HG03354 (cell line): ENCODE measurements around the gene ANKRD24.
"Not testable (repeated sequence)": the region's sequence is repeated elsewhere in the genome, so short reads cannot be mapped to it uniquely, and the experiment has no call there.

Experiments used
- ATAC-seq: cut with Tn5 transposase; IDR thresholded peaks from one replicate; pipeline ENCODE4 v1.9.1; 2021; ENCODE audit warnings: mild to moderate bottlenecking; ENCODE audit not compliant: unreplicated experiment, poor library complexity, severe bottlenecking

The ANKRD24 gene

GRCh38 chr19:4227771-4228170 is 45.3 kb downstream of the ANKRD24 start:
- no peak for ATAC-seq

- no peak for ATAC-seq
Observed at GRCh38 chr19:4228765-4229178, 46.3 kb downstream of the ANKRD24 start.

- ATAC-seq, result peak; percentile 78
Observed at GRCh38 chr19:4229179-4229931, 46.9 kb downstream of the ANKRD24 start, which contains the start of gene EBI3. EBI3 (plus strand) TSS chr19:4229523; CDS start chr19:4229551, 28 bp downstream.

GRCh38 chr19:4230237-4230636 is 47.7 kb downstream of the ANKRD24 start:
- ATAC-seq, result not testable (repeated sequence)

- not testable (repeated sequence) for ATAC-seq
Observed at GRCh38 chr19:4231521-4231920, 49.0 kb downstream of the ANKRD24 start.

GRCh38 chr19:4232139-4232538 is 49.6 kb downstream of the ANKRD24 start:
- not testable (repeated sequence) for ATAC-seq

- ATAC-seq, result no peak
Observed at GRCh38 chr19:4232614-4233281, 50.3 kb downstream of the ANKRD24 start.

GRCh38 chr19:4233282-4233853 is 50.9 kb downstream of the ANKRD24 start:
- no peak for ATAC-seq

GRCh38 chr19:4234142-4234861 is 51.8 kb downstream of the ANKRD24 start:
- no peak for ATAC-seq

GRCh38 chr19:4234862-4235201 is 52.3 kb downstream of the ANKRD24 start:
- ATAC-seq, result no peak

- not testable (repeated sequence) for ATAC-seq
Observed at GRCh38 chr19:4237510-4237909, 55.0 kb downstream of the ANKRD24 start.

GRCh38 chr19:4238831-4239230 is 56.3 kb downstream of the ANKRD24 start:
- ATAC-seq, result no peak

GRCh38 chr19:4241824-4242430 is 59.4 kb downstream of the ANKRD24 start:
- no peak for ATAC-seq

GRCh38 chr19:4245938-4246337 is 63.4 kb downstream of the ANKRD24 start:
- not testable (repeated sequence) for ATAC-seq

GRCh38 chr19:4246767-4247593 is 64.5 kb downstream of the ANKRD24 start, which contains the start of gene YJU2:
YJU2 (plus strand) TSS chr19:4247080; CDS start chr19:4247147, 67 bp downstream.
- peak; percentile 87 for ATAC-seq

GRCh38 chr19:4256563-4256962 is 74.1 kb downstream of the ANKRD24 start:
- ATAC-seq, result no peak

GRCh38 chr19:4257025-4257424 is 74.5 kb downstream of the ANKRD24 start:
- ATAC-seq, result no peak

GRCh38 chr19:4258181-4258580 is 75.7 kb downstream of the ANKRD24 start:
- ATAC-seq, result no peak

- ATAC-seq, result no peak
Observed at GRCh38 chr19:4260613-4261191, 78.2 kb downstream of the ANKRD24 start.
